Fibroblast of villous mesenchyme (primary cell): ENCODE data around the gene ANKS1B. TPM values are rescaled to one million over a fixed set of nuclear protein-coding genes. Genes with fewer than 3 reads are reported as not detected.
"Not testable (repeated sequence)": the region's sequence is repeated elsewhere in the genome, so short reads cannot be mapped to it uniquely, and the experiment has no call there.

Source experiments
- DNase-seq: peaks from one replicate; pipeline ENCODE4 v3.0.0-alpha.2; 2010; ENCODE audit warnings: low read depth
- H3K4me3 ChIP-seq: 2 replicates; pipeline ENCODE4 v1.5.1; 2011; ENCODE audit warnings: low read depth, mild to moderate bottlenecking, low read length
- total RNA-seq: library from RNA; depleted of rRNA; stranded (reverse); fragments of >200 nt; gene quantifications from 2 replicates; pipeline ENCODE4 v1.2.3, GENCODE V29; 2012
- TF ChIP-seq, protein P1 (sequence below): IDR thresholded peaks from 2 replicates; pipeline ENCODE4 v1.5.1; 2012; ENCODE audit warnings: low read depth, mild to moderate bottlenecking, low read length; ENCODE audit not compliant: insufficient read depth

The ANKS1B gene
- total RNA-seq, 1 donor = 0.86 TPM

DNA sequence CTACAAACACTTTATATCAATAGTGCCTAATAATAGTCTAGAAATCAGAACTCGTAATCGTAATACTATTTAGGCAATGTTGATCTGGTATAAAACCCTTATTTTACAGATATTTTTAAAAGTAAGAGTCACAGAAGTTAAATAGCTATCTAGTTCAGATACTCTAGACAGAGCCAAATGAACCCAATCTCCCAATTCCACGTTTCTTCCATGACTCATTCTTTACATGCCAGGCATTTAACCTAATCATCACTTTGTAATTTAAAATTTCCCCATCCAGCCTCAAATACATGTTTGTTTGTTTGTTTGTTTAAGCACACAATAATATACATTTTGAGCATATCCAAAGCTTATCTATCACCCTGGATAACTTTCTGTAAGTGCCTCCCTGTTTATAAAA is 373.6 kb downstream of the ANKS1B start:
- H3K4me3 ChIP-seq = no peak overlapping the region
- DNase-seq = no peak
- TF ChIP-seq, protein P1, sequence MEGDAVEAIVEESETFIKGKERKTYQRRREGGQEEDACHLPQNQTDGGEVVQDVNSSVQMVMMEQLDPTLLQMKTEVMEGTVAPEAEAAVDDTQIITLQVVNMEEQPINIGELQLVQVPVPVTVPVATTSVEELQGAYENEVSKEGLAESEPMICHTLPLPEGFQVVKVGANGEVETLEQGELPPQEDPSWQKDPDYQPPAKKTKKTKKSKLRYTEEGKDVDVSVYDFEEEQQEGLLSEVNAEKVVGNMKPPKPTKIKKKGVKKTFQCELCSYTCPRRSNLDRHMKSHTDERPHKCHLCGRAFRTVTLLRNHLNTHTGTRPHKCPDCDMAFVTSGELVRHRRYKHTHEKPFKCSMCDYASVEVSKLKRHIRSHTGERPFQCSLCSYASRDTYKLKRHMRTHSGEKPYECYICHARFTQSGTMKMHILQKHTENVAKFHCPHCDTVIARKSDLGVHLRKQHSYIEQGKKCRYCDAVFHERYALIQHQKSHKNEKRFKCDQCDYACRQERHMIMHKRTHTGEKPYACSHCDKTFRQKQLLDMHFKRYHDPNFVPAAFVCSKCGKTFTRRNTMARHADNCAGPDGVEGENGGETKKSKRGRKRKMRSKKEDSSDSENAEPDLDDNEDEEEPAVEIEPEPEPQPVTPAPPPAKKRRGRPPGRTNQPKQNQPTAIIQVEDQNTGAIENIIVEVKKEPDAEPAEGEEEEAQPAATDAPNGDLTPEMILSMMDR = no peak

DNA sequence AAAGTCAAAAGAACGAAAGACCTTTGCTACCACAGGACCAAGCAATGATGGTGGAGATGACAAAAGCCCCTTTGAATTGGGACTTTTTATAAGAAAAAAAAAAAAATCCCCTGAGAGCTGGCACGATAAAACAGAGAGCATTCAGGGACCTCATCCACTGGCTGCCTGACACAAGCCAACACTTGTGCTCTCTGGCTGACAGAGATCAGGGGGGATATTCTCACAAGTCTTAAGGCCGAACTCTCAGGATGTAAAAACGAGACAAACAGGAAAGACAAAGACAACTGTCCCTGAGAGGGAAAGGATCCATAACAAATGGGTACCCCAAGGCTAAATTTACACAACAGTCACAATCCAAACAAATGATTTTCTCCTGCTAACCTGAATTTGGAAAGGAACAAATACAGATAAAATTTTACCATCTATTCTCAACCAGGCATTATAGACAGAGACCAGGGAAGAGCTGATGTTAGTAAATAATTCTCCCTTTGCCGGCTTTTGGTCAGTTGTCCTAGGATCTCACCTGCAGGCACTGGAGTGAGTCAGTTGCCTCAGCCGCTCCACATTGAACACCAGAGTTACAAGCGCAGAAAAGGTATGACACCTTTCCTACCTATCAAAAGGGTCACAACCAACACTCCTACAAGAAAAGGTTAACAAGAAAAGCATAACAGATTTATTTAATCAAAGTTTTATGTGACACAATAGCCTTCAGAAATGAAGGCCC is 375.1 kb downstream of the ANKS1B start:
- H3K4me3 ChIP-seq = no peak overlapping the region
- TF ChIP-seq, protein P1 = no peak
- DNase-seq = no peak

DNA sequence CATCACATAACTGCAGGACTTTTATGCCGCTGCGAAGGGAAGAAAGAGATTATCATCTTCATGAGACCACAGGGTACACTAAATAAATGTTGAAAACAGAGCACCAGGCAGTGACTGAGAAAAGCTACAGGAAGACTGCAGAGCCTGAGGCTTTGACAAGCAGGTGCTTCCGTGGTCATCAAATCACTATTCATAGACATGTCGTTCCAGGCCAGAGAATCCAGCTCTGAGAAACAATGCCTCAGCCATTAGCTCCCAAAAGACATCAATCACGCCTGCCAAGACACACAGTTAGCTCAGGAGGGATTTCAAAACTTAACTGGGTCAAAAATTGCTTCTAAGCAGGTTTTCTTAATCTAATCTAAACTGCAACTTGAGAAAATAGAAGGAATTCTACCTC is 384.3 kb downstream of the ANKS1B start:
- no peak for DNase-seq
- TF ChIP-seq, protein P1 = no peak
- H3K4me3 ChIP-seq = no peak overlapping the region

DNA sequence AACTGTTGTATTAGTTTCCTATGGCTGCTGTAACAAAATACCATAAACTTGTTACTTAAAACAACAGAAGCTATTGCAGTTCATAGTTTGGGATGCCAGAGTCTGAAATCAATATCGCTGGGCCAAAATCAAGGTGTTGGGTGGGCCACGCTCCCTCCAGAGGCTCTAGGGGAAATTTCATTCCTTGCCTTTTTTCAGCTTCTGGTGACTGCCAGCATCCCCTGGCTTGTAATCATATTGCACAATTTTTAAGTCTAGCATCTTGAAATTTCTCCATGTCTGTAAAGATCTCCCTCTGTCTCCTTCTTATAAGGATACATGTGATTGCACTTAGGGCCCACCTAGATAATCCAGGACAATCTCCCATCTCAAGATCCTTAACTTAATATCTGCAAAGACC is 386.0 kb downstream of the ANKS1B start:
- TF ChIP-seq, protein P1 = no peak
- no peak for DNase-seq
- no peak overlapping the region for H3K4me3 ChIP-seq

DNA sequence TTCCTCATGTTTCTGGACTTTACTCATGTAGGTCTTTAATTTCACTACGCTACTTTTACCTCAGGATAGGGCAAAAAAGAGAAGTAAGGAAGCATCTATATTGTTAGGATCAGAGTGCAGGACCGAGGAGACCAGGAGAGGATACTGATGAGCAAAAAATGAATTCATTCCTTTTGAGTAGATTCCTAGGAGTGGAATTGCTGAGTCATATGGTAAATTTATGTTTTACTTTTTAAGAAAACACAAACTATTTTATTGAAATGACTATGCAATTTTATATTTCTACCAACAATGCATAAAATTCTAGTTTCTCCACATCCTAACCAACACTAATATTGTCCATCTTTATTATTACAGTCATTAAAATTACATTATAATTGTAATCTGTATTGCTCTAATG is 388.0 kb downstream of the ANKS1B start:
- TF ChIP-seq, protein P1 = no peak
- no peak for DNase-seq
- H3K4me3 ChIP-seq = no peak overlapping the region

DNA sequence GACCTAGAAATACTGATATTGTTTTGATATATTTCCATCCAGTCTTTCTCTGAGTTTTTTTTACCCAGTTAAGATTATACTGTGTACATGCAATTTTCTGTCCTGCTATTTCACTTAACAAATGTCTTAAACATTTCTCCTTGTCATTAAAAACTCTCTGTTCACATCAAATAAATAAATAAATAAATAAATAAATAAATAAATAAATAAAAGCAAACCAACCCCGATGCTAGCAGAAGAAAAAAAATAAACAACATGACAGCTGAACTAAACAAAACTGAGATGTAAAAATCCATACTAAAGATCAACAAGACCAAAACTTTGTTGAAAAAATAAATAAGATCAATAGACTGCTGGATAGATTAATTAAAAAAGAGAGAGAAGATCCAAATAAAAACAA is 407.6 kb downstream of the ANKS1B start:
- not testable (repeated sequence) for H3K4me3 ChIP-seq, DNase-seq

DNA sequence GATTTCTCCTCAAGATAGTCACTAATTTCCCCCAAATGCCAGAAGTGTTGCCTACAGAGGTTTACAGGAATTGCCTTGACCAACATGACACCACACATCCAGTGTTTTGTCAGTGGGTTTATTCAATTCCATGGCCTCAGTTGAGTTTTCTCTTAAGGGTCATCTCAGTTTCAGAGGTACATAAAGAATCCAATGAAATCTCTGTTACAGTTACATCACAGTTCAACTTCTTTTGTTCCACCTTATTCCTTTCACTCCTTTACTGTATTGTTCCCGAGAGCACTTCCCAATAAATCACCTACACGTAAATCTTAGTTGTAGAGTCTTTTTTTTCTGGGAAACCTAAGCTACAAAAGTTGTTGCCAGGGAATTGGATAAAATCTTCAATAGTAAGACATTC is 410.8 kb downstream of the ANKS1B start:
- DNase-seq = no peak
- TF ChIP-seq, protein P1 = no peak
- no peak overlapping the region for H3K4me3 ChIP-seq
